Measurements from ENCODE around the gene SMPD1.

DNA sequence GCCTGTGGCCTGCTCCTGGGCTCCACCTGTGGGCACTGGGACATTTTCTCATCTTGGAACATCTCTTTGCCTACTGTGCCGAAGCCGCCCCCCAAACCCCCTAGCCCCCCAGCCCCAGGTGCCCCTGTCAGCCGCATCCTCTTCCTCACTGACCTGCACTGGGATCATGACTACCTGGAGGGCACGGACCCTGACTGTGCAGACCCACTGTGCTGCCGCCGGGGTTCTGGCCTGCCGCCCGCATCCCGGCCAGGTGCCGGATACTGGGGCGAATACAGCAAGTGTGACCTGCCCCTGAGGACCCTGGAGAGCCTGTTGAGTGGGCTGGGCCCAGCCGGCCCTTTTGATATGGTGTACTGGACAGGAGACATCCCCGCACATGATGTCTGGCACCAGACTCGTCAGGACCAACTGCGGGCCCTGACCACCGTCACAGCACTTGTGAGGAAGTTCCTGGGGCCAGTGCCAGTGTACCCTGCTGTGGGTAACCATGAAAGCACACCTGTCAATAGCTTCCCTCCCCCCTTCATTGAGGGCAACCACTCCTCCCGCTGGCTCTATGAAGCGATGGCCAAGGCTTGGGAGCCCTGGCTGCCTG, 1.4 kb downstream of the SMPD1 start:
- TF ChIP-seq, protein P1, sequence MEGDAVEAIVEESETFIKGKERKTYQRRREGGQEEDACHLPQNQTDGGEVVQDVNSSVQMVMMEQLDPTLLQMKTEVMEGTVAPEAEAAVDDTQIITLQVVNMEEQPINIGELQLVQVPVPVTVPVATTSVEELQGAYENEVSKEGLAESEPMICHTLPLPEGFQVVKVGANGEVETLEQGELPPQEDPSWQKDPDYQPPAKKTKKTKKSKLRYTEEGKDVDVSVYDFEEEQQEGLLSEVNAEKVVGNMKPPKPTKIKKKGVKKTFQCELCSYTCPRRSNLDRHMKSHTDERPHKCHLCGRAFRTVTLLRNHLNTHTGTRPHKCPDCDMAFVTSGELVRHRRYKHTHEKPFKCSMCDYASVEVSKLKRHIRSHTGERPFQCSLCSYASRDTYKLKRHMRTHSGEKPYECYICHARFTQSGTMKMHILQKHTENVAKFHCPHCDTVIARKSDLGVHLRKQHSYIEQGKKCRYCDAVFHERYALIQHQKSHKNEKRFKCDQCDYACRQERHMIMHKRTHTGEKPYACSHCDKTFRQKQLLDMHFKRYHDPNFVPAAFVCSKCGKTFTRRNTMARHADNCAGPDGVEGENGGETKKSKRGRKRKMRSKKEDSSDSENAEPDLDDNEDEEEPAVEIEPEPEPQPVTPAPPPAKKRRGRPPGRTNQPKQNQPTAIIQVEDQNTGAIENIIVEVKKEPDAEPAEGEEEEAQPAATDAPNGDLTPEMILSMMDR (IDR thresholded peaks at IDR 0.05; ENCODE audit: insufficient read depth, low read depth, low read length) = no peak
- TF ChIP-seq EZH2 (IDR thresholded peaks at IDR 0.05; ENCODE audit: insufficient read depth, low read length) = no peak
